Measurements from ENCODE around the gene GAPDHS. TPM values are rescaled to one million over a fixed set of nuclear protein-coding genes. Genes with fewer than 3 reads are reported as not detected.

Gene GAPDHS
- total RNA-seq, 2 donors from 2014 or later = not detected

DNA sequence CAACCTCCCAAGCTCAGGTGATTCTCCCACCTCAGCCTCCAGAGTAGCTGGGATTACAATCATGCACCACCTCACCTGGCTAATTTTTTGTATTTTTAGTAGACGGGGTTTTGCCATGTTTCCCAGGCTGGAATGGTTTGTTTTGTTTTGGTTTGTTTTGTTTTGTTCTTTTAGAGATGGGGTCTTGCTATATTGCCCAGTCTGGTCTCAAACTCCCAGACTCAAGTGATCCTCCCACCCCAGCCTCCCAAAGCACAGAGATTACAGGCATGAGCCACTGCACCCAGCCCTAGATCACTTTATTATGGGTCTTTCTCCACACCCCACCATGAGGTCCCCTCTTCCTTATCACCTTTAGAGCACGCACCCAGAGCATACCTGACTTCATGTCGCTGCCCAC, 35.0 kb upstream of the GAPDHS start:
- Histone ChIP-seq H3K27me3 (no peaks in the 10 kb centered on the region), H3K9me3 (no peaks in the 10 kb centered on the region), H3K36me3 (no peaks in the 10 kb centered on the region), H3K27ac (no peak overlapping the region), H3K4me1 (peaks cover 0 to 6% of the 10 kb centered on the region in 2 donors), H3K4me3 (no peak overlapping the region)
- no peak for DNase-seq (ENCODE audit: low spot score)
- TF ChIP-seq, protein P1, sequence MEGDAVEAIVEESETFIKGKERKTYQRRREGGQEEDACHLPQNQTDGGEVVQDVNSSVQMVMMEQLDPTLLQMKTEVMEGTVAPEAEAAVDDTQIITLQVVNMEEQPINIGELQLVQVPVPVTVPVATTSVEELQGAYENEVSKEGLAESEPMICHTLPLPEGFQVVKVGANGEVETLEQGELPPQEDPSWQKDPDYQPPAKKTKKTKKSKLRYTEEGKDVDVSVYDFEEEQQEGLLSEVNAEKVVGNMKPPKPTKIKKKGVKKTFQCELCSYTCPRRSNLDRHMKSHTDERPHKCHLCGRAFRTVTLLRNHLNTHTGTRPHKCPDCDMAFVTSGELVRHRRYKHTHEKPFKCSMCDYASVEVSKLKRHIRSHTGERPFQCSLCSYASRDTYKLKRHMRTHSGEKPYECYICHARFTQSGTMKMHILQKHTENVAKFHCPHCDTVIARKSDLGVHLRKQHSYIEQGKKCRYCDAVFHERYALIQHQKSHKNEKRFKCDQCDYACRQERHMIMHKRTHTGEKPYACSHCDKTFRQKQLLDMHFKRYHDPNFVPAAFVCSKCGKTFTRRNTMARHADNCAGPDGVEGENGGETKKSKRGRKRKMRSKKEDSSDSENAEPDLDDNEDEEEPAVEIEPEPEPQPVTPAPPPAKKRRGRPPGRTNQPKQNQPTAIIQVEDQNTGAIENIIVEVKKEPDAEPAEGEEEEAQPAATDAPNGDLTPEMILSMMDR (IDR thresholded peaks at IDR 0.05) = no peak

DNA sequence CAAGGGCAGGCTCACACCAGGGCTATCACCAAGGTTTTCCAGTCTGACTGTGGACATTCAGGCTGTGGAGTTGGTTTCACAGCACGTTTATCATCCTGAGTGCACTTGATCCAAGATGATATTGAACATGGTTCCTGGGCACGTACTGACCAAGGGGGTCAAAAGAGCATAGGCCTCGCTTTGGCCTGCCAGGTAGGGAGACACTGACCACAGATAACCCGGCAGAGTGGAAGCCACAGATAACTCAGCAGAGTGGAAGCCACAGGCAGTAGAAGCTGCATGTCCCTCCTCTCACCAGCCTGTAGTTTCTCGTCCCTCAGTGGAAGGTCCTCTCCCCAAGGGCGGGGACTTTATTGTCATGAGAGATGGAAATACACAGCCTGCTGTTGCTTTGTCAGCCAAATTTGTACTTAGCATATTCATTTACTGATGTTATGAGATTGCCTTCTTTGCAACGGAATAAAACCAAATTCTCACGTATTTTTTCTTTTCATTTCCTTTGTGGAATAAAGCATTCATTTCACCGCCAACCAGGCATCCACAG, 34.2 kb upstream of the GAPDHS start:
- TF ChIP-seq, protein P1 (IDR thresholded peaks at IDR 0.05) = no peak
- no peak overlapping the region for H3K27ac ChIP-seq
- no peak for DNase-seq (ENCODE audit: low spot score)
- no peaks in the 10 kb centered on the region for H3K36me3 ChIP-seq
- H3K4me3 ChIP-seq = no peak overlapping the region
- H3K9me3 ChIP-seq = no peaks in the 10 kb centered on the region
- no peaks in the 10 kb centered on the region for H3K27me3 ChIP-seq
- H3K4me1 ChIP-seq = peaks cover 0 to 6% of the 10 kb centered on the region in 2 donors

DNA sequence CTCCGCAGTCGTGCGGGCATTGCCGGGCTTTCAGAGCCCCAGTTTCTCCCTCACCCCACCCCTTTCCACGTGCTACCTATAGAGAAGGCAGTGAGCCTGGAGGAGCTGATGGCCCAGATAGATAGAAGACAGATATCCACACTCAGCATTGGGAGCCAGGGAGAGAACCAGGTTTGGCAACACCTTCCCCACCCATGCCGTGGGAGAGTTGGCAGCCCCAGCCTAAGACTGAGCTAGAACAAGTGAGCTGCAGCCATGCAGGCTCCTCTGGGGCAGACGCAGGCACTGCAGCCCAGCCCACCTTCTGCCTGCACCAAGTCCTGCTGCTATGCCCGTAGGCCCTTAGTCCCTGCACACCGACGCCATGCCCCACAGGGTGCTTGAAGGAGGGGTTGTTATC, 32.6 kb upstream of the GAPDHS start:
- H3K36me3 ChIP-seq = no peaks in the 10 kb centered on the region
- DNase-seq (ENCODE audit: low spot score) = no peak
- no peaks in the 10 kb centered on the region for H3K27me3 ChIP-seq
- TF ChIP-seq, protein P1 (IDR thresholded peaks at IDR 0.05) = no peak
- no peaks in the 10 kb centered on the region for H3K4me1 ChIP-seq
- H3K4me3 ChIP-seq = no peak overlapping the region
- H3K9me3 ChIP-seq = no peaks in the 10 kb centered on the region
- no peak overlapping the region for H3K27ac ChIP-seq

DNA sequence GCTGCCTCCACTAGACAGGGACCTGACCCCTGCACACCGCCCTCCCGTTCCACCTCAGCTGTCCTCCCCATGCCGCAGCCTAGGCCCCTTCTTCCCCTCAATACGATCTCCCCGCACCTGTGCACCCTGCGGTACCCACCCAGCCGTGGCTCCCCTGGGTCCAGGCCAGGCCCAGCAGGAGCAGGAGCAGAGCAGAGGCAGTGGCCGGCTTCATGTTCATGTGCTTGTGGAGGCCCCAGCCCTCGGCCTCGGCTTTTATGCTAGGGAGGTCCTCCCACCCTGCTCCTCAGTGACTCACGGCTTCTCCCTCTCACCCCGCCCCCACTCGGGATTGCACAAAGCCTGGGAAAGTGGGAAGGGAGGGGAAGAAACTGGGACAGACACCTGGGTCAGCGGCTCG, 31.6 kb upstream of the GAPDHS start:
- Histone ChIP-seq H3K4me3 (no peak overlapping the region), H3K4me1 (no peaks in the 10 kb centered on the region), H3K27ac (no peak overlapping the region), H3K36me3 (no peaks in the 10 kb centered on the region), H3K9me3 (no peaks in the 10 kb centered on the region), H3K27me3 (no peaks in the 10 kb centered on the region)
- TF ChIP-seq, protein P1 (IDR thresholded peaks at IDR 0.05) = no peak
- no peak for DNase-seq (ENCODE audit: low spot score)

DNA sequence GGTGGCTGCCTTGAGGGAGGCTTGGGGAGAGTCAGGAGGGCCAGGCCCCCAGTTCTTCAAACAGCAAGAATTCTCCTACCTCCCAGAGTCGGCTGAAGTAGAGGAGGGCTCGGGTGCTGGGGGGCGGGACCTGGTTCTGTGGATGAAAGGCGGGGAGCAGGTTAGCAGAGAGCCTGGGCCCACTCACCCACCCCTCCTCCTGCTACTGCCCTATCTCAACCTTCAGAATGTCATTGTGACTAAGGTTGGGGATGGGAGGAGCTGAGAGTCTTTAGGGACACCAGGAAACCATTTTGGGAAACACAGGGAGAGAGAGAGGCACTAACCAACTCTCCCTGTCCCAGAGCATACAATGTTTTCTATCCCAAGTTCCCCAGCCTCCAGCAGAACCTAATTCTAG, 30.5 kb upstream of the GAPDHS start:
- Histone ChIP-seq H3K4me3 (no peak overlapping the region), H3K36me3 (no peaks in the 10 kb centered on the region), H3K27ac (no peak overlapping the region), H3K4me1 (no peaks in the 10 kb centered on the region), H3K27me3 (no peaks in the 10 kb centered on the region), H3K9me3 (no peaks in the 10 kb centered on the region)
- TF ChIP-seq, protein P1 (IDR thresholded peaks at IDR 0.05) = no peak
- DNase-seq (ENCODE audit: low spot score) = no peak

DNA sequence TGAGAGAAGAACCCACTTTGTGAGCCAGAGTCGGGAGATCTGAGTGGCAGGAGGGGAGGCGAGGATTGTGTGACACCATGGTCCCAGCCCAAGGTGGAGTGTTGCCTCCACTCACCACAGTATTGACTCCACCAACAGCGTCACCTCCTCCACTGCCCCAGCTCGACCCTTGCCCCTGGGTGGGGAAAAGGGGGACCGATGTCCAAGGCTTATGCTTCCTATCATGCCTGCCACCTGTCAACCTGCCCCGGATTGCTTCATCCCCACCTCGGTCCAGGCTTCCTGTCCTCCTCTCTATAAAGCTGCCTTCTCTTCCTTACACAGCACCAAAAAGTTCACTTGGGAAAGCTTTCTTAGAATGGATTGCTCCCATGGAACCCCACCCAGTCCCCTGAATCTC, 27.2 kb upstream of the GAPDHS start:
- TF ChIP-seq, protein P1 (IDR thresholded peaks at IDR 0.05) = no peak
- Histone ChIP-seq H3K9me3 (no peaks in the 10 kb centered on the region), H3K27me3 (no peaks in the 10 kb centered on the region), H3K27ac (no peak overlapping the region), H3K4me3 (no peak overlapping the region), H3K36me3 (no peaks in the 10 kb centered on the region), H3K4me1 (peaks cover 0 to 16% of the 10 kb centered on the region in 2 donors)
- DNase-seq (ENCODE audit: low spot score) = no peak
